Articular chondrocyte of knee joint (primary cell): ENCODE results near the gene KCNJ16. TPM values are rescaled to one million over a fixed set of nuclear protein-coding genes. Genes with fewer than 3 reads are reported as not detected.

ENCODE experiments used
- total RNA-seq: library from RNA; depleted of rRNA; stranded (reverse); fragments of >200 nt; gene quantifications from 2 replicates; pipeline ENCODE4 v1.2.3, GENCODE V29; 2012

The KCNJ16 gene
- total RNA-seq, result not detected in 2 replicates

DNA sequence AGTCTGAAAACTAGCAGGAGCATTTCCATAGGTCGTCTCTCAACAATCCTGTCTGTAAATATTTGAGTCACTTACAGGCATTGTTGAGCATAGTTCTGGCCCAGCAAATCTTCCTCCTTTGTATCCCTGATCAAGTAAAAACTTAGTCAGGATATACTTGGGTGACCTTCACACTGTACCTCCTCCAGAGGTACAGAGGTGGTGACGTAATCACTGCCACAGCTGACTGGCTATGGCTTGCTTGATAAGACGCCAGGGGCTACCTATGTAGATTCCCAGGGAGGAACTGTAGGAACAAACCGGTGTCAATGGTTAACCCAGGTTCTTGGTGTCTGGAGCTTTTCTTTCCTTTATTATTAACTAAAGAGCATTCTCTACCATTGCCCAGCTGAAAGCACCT is at the start of gene KCNJ16:
KCNJ16 (plus strand) TSS at position 270 of the 400 bp plus-strand sequence. CDS start 56,863 bp downstream, outside the sequence.

DNA sequence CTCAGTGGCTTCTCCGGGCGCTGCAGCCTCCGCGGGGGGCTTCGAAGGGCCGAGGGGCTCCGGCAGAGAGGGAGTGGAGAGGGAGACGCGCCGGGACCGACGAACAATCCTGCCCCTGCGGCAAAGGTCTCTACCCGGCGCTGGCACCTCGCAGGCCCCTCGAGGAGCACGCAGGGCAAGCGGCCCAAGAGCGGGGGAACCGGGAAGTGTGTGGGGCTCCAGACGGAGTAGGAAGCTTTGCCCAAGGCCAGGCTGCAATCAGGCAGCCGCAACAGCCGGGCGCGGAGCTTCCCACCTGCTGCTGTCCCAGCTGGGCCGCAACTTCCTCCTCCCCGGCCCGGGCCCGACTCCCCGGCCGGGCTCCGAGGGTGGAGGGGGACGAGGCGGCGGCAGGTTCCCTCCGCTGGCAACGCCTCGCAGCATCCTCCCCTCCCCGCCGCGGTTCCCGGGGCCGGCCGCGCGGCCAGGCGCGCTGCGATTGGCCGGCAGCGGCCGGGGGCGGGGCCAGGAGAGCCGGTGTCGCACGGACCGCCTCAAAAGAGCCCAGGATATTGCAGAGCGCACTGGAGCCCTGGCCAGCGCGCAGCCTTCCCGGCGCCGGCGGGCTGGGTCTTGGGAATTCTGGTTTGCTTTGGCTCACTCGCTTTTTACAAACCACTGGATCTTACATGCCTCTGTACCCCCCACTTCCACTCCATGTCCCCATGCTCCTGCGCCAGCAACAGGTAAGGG is 94.1 kb downstream of the KCNJ16 start, which contains the start of gene KCNJ2:
KCNJ2 (plus strand) TSS at position 556 of the 732 bp plus-strand sequence. CDS start 5,508 bp downstream, outside the sequence.

Other genes with a start within 250 kb of the KCNJ16 start
- gene KCNJ2, start 94.3 kb downstream of the KCNJ16 start, total RNA-seq, result 1.2 and 2.3 TPM in 2 replicates